ENCODE data around the gene SUSD2. TPM values are rescaled to one million over a fixed set of nuclear protein-coding genes. Genes with fewer than 3 reads are reported as not detected.
"Not testable (repeated sequence)": the region's sequence is repeated elsewhere in the genome, so short reads cannot be mapped to it uniquely, and the experiment has no call there.

The SUSD2 gene
- total RNA-seq, 4 donors from 2014 or later = 10.7 to 367 (median 209) TPM

DNA sequence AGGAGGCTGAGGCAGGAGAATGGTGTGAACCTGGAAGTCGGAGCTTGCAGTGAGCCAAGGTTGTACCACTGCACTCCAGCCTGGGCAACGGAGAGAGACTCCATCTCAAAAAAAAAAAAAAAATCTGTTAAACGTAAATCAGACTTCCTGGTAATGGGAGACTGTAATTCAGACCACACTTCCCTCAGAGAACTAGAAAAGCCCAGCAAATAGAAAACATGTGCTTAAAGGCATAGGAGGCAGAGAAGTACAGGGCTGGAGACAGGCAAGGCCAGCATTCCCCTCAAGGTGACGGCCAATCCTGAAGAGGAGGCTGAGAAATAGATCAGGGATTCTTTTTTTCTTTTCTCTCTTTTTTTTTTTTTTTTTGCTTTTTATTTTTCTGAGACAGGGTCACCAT lies 55.4 kb downstream of the SUSD2 start:
- DNase-seq = no peak
- Histone ChIP-seq H3K36me3 (no peaks in the 10 kb centered on the region), H3K27ac (no peak overlapping the region), H3K27me3 (no peaks in the 10 kb centered on the region), H3K9me3 (no peaks in the 10 kb centered on the region), H3K4me1 (no peaks in the 10 kb centered on the region), H3K4me3 (no peak overlapping the region)
- TF ChIP-seq, protein P1, sequence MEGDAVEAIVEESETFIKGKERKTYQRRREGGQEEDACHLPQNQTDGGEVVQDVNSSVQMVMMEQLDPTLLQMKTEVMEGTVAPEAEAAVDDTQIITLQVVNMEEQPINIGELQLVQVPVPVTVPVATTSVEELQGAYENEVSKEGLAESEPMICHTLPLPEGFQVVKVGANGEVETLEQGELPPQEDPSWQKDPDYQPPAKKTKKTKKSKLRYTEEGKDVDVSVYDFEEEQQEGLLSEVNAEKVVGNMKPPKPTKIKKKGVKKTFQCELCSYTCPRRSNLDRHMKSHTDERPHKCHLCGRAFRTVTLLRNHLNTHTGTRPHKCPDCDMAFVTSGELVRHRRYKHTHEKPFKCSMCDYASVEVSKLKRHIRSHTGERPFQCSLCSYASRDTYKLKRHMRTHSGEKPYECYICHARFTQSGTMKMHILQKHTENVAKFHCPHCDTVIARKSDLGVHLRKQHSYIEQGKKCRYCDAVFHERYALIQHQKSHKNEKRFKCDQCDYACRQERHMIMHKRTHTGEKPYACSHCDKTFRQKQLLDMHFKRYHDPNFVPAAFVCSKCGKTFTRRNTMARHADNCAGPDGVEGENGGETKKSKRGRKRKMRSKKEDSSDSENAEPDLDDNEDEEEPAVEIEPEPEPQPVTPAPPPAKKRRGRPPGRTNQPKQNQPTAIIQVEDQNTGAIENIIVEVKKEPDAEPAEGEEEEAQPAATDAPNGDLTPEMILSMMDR (IDR thresholded peaks at IDR 0.05) = no peak
- no peak for TF ChIP-seq POLR2A (IDR thresholded peaks at IDR 0.05)

DNA sequence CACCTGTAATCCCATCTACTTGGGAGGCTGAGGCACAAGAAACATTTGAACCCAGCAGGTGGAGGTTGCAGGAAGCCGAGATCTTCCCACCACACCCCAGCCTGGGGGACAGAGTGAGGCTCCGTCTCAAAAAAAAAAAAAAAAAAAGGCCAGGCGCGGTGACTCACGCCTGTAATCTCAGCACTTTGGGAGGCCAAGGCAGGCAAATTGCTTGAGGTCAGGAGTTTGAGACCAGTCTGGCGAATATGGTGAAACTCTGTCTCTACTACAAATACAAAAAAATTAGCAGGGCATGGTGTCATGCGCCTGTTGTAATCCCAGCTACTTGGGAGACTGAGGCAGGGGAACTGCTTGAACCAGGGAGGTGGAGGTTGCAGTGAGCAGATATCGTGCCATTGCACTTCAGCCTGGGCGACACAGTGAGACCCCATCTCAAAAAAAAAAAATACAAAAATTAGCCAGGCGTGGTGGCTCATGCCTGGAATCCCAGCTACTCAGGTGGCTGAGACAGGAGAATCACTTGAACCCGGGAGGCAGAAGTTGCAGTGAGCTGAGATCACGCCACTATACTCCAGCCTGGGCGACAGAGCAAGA lies 56.9 kb downstream of the SUSD2 start:
- not testable (repeated sequence) for H3K27me3 ChIP-seq, H3K4me3 ChIP-seq, H3K9me3 ChIP-seq, H3K27ac ChIP-seq, H3K36me3 ChIP-seq, DNase-seq
- H3K4me1 ChIP-seq = peaks cover 0 to 12% (median 6%) of the 10 kb centered on the region in 4 donors

Other genes with a start within 250 kb of the SUSD2 start
- 1 to 10 TPM in 2 of 4 donors, not detected in 2; 1.2 to 3.3 TPM for gene GSTT2B, start 220.3 kb upstream of the SUSD2 start, total RNA-seq
- 1 to 10 TPM in 2 of 4 donors, under 1 TPM in 1, not detected in 1; 0.67 to 9.9 (median 6.3) TPM for gene DDTL, start 214.6 kb upstream of the SUSD2 start, total RNA-seq
- gene DDT, start 207.0 kb upstream of the SUSD2 start, total RNA-seq = 100 to 1,000 TPM; 225 to 338 (median 285) TPM
- gene GSTT2, start 201.4 kb upstream of the SUSD2 start, total RNA-seq = not detected
- gene GSTT4, start 176.0 kb upstream of the SUSD2 start, total RNA-seq = not detected
- 100 to 1,000 TPM in 1 of 4 donors, 10 to 100 TPM in 3; 69.4 to 166 (median 93.5) TPM for gene CABIN1, start 170.2 kb upstream of the SUSD2 start, total RNA-seq
- gene GGT5, start 63.6 kb downstream of the SUSD2 start, total RNA-seq = 10 to 100 TPM in 3 of 4 donors, 1 to 10 TPM in 1; 8.9 to 25.2 (median 12.3) TPM
- gene SPECC1L, start 89.3 kb downstream of the SUSD2 start, total RNA-seq = 100 to 1,000 TPM in 1 of 4 donors, 10 to 100 TPM in 3; 24.2 to 147 (median 34.4) TPM
- gene ADORA2A, start 246.1 kb downstream of the SUSD2 start, total RNA-seq = 1 to 10 TPM; 1.3 to 4.3 (median 2.6) TPM

Data from Peyer's patch (tissue), 4 donors.